ENCODE data around the gene CACNA1B.

The CACNA1B gene

DNA sequence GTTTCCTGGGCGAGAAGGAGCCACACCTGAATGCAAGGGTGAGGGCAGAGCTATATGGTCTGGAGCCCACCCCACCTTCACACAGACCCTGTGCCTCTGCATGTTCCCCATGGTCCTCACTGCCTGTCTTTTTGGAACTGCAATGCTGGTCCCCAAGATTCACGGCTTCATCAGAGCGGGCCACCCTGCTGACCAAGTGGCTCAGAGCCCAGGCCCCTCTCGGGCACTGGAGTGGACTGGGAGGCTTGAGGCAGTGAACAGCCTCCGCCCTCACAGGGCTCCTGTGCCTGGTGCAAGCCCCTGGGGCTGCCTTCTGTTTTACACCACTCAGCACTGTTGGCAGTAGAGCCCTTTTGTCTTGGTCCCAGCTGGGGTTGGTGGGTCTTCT is 143.2 kb downstream of the CACNA1B start:
- no peak for DNase-seq (ENCODE audit: low spot score)
- Histone ChIP-seq H3K4me3 (ENCODE audit: low read length in 2 of 2) (no peak overlapping the region), H4K8ac (ENCODE audit: low read depth, low read length) (no peak overlapping the region), H3K27me3 (ENCODE audit: control insufficient read depth in 3 of 3, insufficient read depth in 3 of 3, low read depth in 1 of 3, low read length in 3 of 3) (peaks cover 10 to 58% (median 26%) of the 10 kb centered on the region in 3 experiments), H2BK15ac (ENCODE audit: low read length) (no peak overlapping the region), H2BK120ac (ENCODE audit: low read depth, low read length) (no peak overlapping the region), H3K18ac (ENCODE audit: low read length) (no peak overlapping the region), H3K23ac (ENCODE audit: low read depth, low read length, poor library complexity) (peak overlapping the region; percentile 65), H2BK5ac (ENCODE audit: low read length) (no peak overlapping the region), H3K4me1 (ENCODE audit: control insufficient read depth in 2 of 2, insufficient read depth in 1 of 2, low read depth in 1 of 2, low read length in 2 of 2) (peaks cover 0 to 3% of the 10 kb centered on the region in 2 donors), H2AFZ (ENCODE audit: low read length) (no peak overlapping the region), H3K9me3 (replicated peaks in 1 of 2; ENCODE audit: control insufficient read depth in 2 of 2, insufficient read depth in 1 of 2, low read depth in 1 of 2, low read length in 2 of 2) (peaks cover 0 to 17% of the 10 kb centered on the region in 2 donors), H3K27ac (replicated peaks; ENCODE audit: low read length) (no peak overlapping the region), H3K4ac (ENCODE audit: low read length) (no peak overlapping the region), H3K14ac (ENCODE audit: low read length) (no peak overlapping the region), H3K79me1 (ENCODE audit: low read depth, low read length) (no peaks in the 10 kb centered on the region), H3K4me2 (ENCODE audit: insufficient read depth, low read length, poor library complexity, severe bottlenecking) (no peak overlapping the region), H4K91ac (ENCODE audit: low read depth, low read length, poor library complexity) (no peak overlapping the region), H3K36me3 (replicated peaks in 1 of 2; ENCODE audit: control insufficient read depth in 2 of 2, insufficient read depth in 2 of 2, low read length in 2 of 2) (no peaks in the 10 kb centered on the region), H2BK12ac (ENCODE audit: low read length) (no peak overlapping the region), H2AK5ac (ENCODE audit: low read depth, low read length) (peak overlapping the region; percentile 70), H3K9ac (ENCODE audit: low read depth, low read length, poor library complexity) (peak overlapping the region; percentile 44)
- no CpG with 5 or more reads among the region's 5 CpGs for WGBS, 2 donors (ENCODE audit: extremely low coverage in 2 of 2, insufficient read length in 2 of 2, insufficient replicate concordance in 1 of 2)

GRCh38 chr9:138021251-138022056 is 143.9 kb downstream of the CACNA1B start:
- H3K27me3 ChIP-seq (ENCODE audit: control insufficient read depth in 3 of 3, insufficient read depth in 3 of 3, low read depth in 1 of 3, low read length in 3 of 3): peaks cover 10 to 62% (median 26%) of the 10 kb centered on the region in 3 experiments
- no peak overlapping the region for H2AFZ ChIP-seq (ENCODE audit: low read length)
- no CpG with 5 or more reads among the region's 15 CpGs for WGBS, 2 donors (ENCODE audit: extremely low coverage in 2 of 2, insufficient read length in 2 of 2, insufficient replicate concordance in 1 of 2)
- H3K79me1 ChIP-seq (ENCODE audit: low read depth, low read length): no peaks in the 10 kb centered on the region
- no peak overlapping the region for H2BK5ac ChIP-seq (ENCODE audit: low read length)
- H3K9me3 ChIP-seq (replicated peaks in 1 of 2; ENCODE audit: control insufficient read depth in 2 of 2, insufficient read depth in 1 of 2, low read depth in 1 of 2, low read length in 2 of 2): peaks cover 0 to 16% of the 10 kb centered on the region in 2 donors
- H3K4me1 ChIP-seq (ENCODE audit: control insufficient read depth in 2 of 2, insufficient read depth in 1 of 2, low read depth in 1 of 2, low read length in 2 of 2): peaks cover 0 to 3% of the 10 kb centered on the region in 2 donors
- H2BK15ac ChIP-seq (ENCODE audit: low read length): no peak overlapping the region
- H2BK12ac ChIP-seq (ENCODE audit: low read length): no peak overlapping the region
- DNase-seq (ENCODE audit: low spot score): no peak
- no peak overlapping the region for H3K4me2 ChIP-seq (ENCODE audit: insufficient read depth, low read length, poor library complexity, severe bottlenecking)
- H4K8ac ChIP-seq (ENCODE audit: low read depth, low read length): no peak overlapping the region
- H2AK5ac ChIP-seq (ENCODE audit: low read depth, low read length): peak overlapping the region; percentile 70
- no peak overlapping the region for H3K4me3 ChIP-seq (ENCODE audit: low read length in 2 of 2)
- H4K91ac ChIP-seq (ENCODE audit: low read depth, low read length, poor library complexity): no peak overlapping the region
- H3K27ac ChIP-seq (replicated peaks; ENCODE audit: low read length): no peak overlapping the region
- no peak overlapping the region for H3K18ac ChIP-seq (ENCODE audit: low read length)
- no peaks in the 10 kb centered on the region for H3K36me3 ChIP-seq (replicated peaks in 1 of 2; ENCODE audit: control insufficient read depth in 2 of 2, insufficient read depth in 2 of 2, low read length in 2 of 2)
- no peak overlapping the region for H3K9ac ChIP-seq (ENCODE audit: low read depth, low read length, poor library complexity)
- no peak overlapping the region for H2BK120ac ChIP-seq (ENCODE audit: low read depth, low read length)
- H3K4ac ChIP-seq (ENCODE audit: low read length): no peak overlapping the region
- no peak overlapping the region for H3K23ac ChIP-seq (ENCODE audit: low read depth, low read length, poor library complexity)
- H3K14ac ChIP-seq (ENCODE audit: low read length): no peak overlapping the region

GRCh38 chr9:138022121-138022741 is 144.6 kb downstream of the CACNA1B start:
- Histone ChIP-seq H3K23ac (ENCODE audit: low read depth, low read length, poor library complexity) (peak overlapping the region; percentile 5), H3K9ac (ENCODE audit: low read depth, low read length, poor library complexity) (no peak overlapping the region), H3K4me2 (ENCODE audit: insufficient read depth, low read length, poor library complexity, severe bottlenecking) (peak overlapping the region; percentile 49), H3K9me3 (replicated peaks in 1 of 2; ENCODE audit: control insufficient read depth in 2 of 2, insufficient read depth in 1 of 2, low read depth in 1 of 2, low read length in 2 of 2) (peaks cover 0 to 13% of the 10 kb centered on the region in 2 donors), H3K36me3 (replicated peaks in 1 of 2; ENCODE audit: control insufficient read depth in 2 of 2, insufficient read depth in 2 of 2, low read length in 2 of 2) (no peaks in the 10 kb centered on the region), H4K8ac (ENCODE audit: low read depth, low read length) (no peak overlapping the region), H3K79me1 (ENCODE audit: low read depth, low read length) (no peaks in the 10 kb centered on the region), H3K4ac (ENCODE audit: low read length) (no peak overlapping the region), H3K27me3 (ENCODE audit: control insufficient read depth in 3 of 3, insufficient read depth in 3 of 3, low read depth in 1 of 3, low read length in 3 of 3) (peaks cover 10 to 62% (median 26%) of the 10 kb centered on the region in 3 experiments), H2BK15ac (ENCODE audit: low read length) (no peak overlapping the region), H3K18ac (ENCODE audit: low read length) (peak overlapping the region; percentile 35), H2AK5ac (ENCODE audit: low read depth, low read length) (peak overlapping the region; percentile 42), H3K4me3 (ENCODE audit: low read length in 2 of 2) (no peak overlapping the region), H2BK12ac (ENCODE audit: low read length) (no peak overlapping the region), H3K14ac (ENCODE audit: low read length) (no peak overlapping the region), H3K27ac (replicated peaks; ENCODE audit: low read length) (no peak overlapping the region), H4K91ac (ENCODE audit: low read depth, low read length, poor library complexity) (no peak overlapping the region), H2BK5ac (ENCODE audit: low read length) (no peak overlapping the region), H2AFZ (ENCODE audit: low read length) (peak overlapping the region; percentile 56), H3K4me1 (ENCODE audit: control insufficient read depth in 2 of 2, insufficient read depth in 1 of 2, low read depth in 1 of 2, low read length in 2 of 2) (peaks cover 0 to 3% of the 10 kb centered on the region in 2 donors), H2BK120ac (ENCODE audit: low read depth, low read length) (no peak overlapping the region)
- DNase-seq (ENCODE audit: low spot score): no peak
- no CpG with 5 or more reads among the region's 17 CpGs for WGBS, 2 donors (ENCODE audit: extremely low coverage in 2 of 2, insufficient read length in 2 of 2, insufficient replicate concordance in 1 of 2)

DNA sequence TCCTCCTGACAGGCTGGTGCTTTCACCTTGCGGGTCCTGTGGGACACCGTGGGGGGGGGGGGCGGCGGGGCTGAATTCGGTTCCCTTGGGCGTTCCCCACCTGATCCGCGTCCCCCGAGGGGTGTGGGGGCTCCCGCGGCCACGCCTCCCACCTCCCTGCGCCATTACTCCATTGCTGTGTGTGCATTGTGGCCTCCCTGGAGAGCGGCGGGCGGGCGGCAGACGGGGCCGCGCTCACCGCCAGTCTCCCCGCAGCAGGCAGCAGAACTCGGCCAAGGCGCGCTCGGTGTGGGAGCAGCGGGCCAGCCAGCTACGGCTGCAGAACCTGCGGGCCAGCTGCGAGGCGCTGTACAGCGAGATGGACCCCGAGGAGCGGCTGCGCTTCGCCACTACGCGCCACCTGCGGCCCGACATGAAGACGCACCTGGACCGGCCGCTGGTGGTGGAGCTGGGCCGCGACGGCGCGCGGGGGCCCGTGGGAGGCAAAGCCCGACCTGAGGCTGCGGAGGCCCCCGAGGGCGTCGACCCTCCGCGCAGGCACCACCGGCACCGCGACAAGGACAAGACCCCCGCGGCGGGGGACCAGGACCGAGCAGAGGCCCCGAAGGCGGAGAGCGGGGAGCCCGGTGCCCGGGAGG is 145.3 kb downstream of the CACNA1B start:
- Histone ChIP-seq H4K91ac (ENCODE audit: low read depth, low read length, poor library complexity) (no peak overlapping the region), H3K79me1 (ENCODE audit: low read depth, low read length) (no peaks in the 10 kb centered on the region), H3K4ac (ENCODE audit: low read length) (no peak overlapping the region), H3K36me3 (replicated peaks in 1 of 2; ENCODE audit: control insufficient read depth in 2 of 2, insufficient read depth in 2 of 2, low read length in 2 of 2) (no peaks in the 10 kb centered on the region), H3K4me3 (ENCODE audit: low read length in 2 of 2) (peak overlapping the region in 1 of 2 donors; percentile 74), H3K9me3 (replicated peaks in 1 of 2; ENCODE audit: control insufficient read depth in 2 of 2, insufficient read depth in 1 of 2, low read depth in 1 of 2, low read length in 2 of 2) (peaks cover 0 to 13% of the 10 kb centered on the region in 2 donors), H2BK15ac (ENCODE audit: low read length) (no peak overlapping the region), H3K9ac (ENCODE audit: low read depth, low read length, poor library complexity) (peak overlapping the region; percentile 70), H3K4me1 (ENCODE audit: control insufficient read depth in 2 of 2, insufficient read depth in 1 of 2, low read depth in 1 of 2, low read length in 2 of 2) (peaks cover 0 to 3% of the 10 kb centered on the region in 2 donors), H3K14ac (ENCODE audit: low read length) (no peak overlapping the region), H3K4me2 (ENCODE audit: insufficient read depth, low read length, poor library complexity, severe bottlenecking) (peak overlapping the region; percentile 49), H2BK12ac (ENCODE audit: low read length) (no peak overlapping the region), H2AK5ac (ENCODE audit: low read depth, low read length) (no peak overlapping the region), H4K8ac (ENCODE audit: low read depth, low read length) (no peak overlapping the region), H3K18ac (ENCODE audit: low read length) (peak overlapping the region; percentile 85), H2AFZ (ENCODE audit: low read length) (peak overlapping the region; percentile 56), H3K23ac (ENCODE audit: low read depth, low read length, poor library complexity) (peak overlapping the region; percentile 5), H3K27me3 (ENCODE audit: control insufficient read depth in 3 of 3, insufficient read depth in 3 of 3, low read depth in 1 of 3, low read length in 3 of 3) (peaks cover 10 to 62% (median 26%) of the 10 kb centered on the region in 3 experiments), H2BK5ac (ENCODE audit: low read length) (no peak overlapping the region), H2BK120ac (ENCODE audit: low read depth, low read length) (no peak overlapping the region), H3K27ac (replicated peaks; ENCODE audit: low read length) (no peak overlapping the region)
- no peak for DNase-seq (ENCODE audit: low spot score)
- WGBS, 2 donors (ENCODE audit: extremely low coverage in 2 of 2, insufficient read length in 2 of 2, insufficient replicate concordance in 1 of 2): no CpG with 5 or more reads among the region's 69 CpGs
